H1 (cell line): ENCODE results near the gene CDK2. TPM values are rescaled to one million over a fixed set of nuclear protein-coding genes. Genes with fewer than 3 reads are reported as not detected.

ENCODE experiments used
- CTCF ChIA-PET: fragments of 300-600 bp; sonication (Branson Sonifier 250); formaldehyde crosslinking; loops from one replicate; lab custom pipeline; 2021; ENCODE audit not compliant: partially characterized antibody; lab: Charles Lee
- POLR2A ChIA-PET: fragments of 300-600 bp; sonication (Branson Sonifier 250); formaldehyde crosslinking; loops from one replicate; lab custom pipeline; 2021; ENCODE audit warnings: inconsistent platforms; ENCODE audit not compliant: partially characterized antibody; lab: Charles Lee
- DNase-seq, 2 experiments: peaks; one replicate each; pipeline versions ENCODE4 v3.0.0 to v3.0.0-alpha.2; 2010 to 2022; ENCODE audit warnings: low spot score in 2 of 2, low read depth in 1 of 2, mixed read lengths in 1 of 2
- FAIRE-seq: peaks from 2 replicates; lab custom pipeline; 2011; peaks lifted over from hg19 to GRCh38; lab: Jason Lieb, UNC
- H2AFZ ChIP-seq: 2 replicates; pipeline ENCODE4 v1.8.1; 2012; ENCODE audit warnings: low read length, inconsistent platforms
- H2AK5ac ChIP-seq: 2 replicates; pipeline ENCODE4 v1.6.1; 2013; ENCODE audit warnings: low read depth, low read length
- H2BK120ac ChIP-seq: replicated peaks from 2 replicates; pipeline ENCODE3; 2013; ENCODE audit warnings: low read depth, low read length, inconsistent platforms
- H2BK12ac ChIP-seq: 2 replicates; pipeline ENCODE4 v1.6.1; 2013; ENCODE audit warnings: low read depth, low read length
- H2BK15ac ChIP-seq: 2 replicates; pipeline ENCODE4 v1.6.1; 2013; ENCODE audit warnings: low read length
- H2BK20ac ChIP-seq: 2 replicates; pipeline ENCODE4 v1.6.1; 2013; ENCODE audit warnings: low read length
- H2BK5ac ChIP-seq: 2 replicates; pipeline ENCODE4 v1.6.1; 2013; ENCODE audit warnings: low read depth, low read length
- H3K14ac ChIP-seq: 2 replicates; pipeline ENCODE4 v1.6.1; 2013; ENCODE audit warnings: inconsistent platforms; ENCODE audit not compliant: insufficient read length
- H3K18ac ChIP-seq: 2 replicates; pipeline ENCODE4 v1.6.1; 2013; ENCODE audit warnings: low read length; ENCODE audit errors: extremely low read depth
- H3K23ac ChIP-seq: 2 replicates; pipeline ENCODE4 v1.6.1; 2013; ENCODE audit warnings: inconsistent platforms; ENCODE audit not compliant: insufficient read length
- H3K23me2 ChIP-seq: 2 replicates; pipeline ENCODE4 v1.6.1; 2013; ENCODE audit warnings: low read depth, low read length
- H3K27ac ChIP-seq: 2 replicates; pipeline ENCODE4 v1.6.1; 2011; ENCODE audit warnings: low read depth, low read length, inconsistent platforms
- H3K27me3 ChIP-seq, 4 experiments: replicated peaks in 1 of 4; 1 replicate in 1 of 4; 2 replicates in 3 of 4; pipeline versions ENCODE4 v1.6.1 to v1.8.1; 2011 to 2013; ENCODE audit warnings: low read length in 3 of 4, mild to moderate bottlenecking in 3 of 4, inconsistent platforms in 2 of 4, mixed read lengths in 2 of 4, moderate library complexity in 1 of 4; ENCODE audit not compliant: control insufficient read depth in 3 of 4, insufficient read depth in 3 of 4; ENCODE audit errors: extremely low read depth in 1 of 4
- H3K36me3 ChIP-seq, 4 experiments: 2 replicates each; pipeline versions ENCODE4 v1.6.1 to v1.8.1; 2011 to 2013; ENCODE audit warnings: mild to moderate bottlenecking in 4 of 4, low read length in 3 of 4, moderate library complexity in 2 of 4, control low read depth in 1 of 4, inconsistent platforms in 1 of 4; ENCODE audit not compliant: insufficient read depth in 4 of 4, control insufficient read depth in 2 of 4
- H3K4ac ChIP-seq: replicated peaks from 2 replicates; pipeline ENCODE3; 2013; ENCODE audit warnings: low read length, low read depth, mixed read lengths, inconsistent platforms; ENCODE audit not compliant: insufficient read length
- H3K4me1 ChIP-seq, 4 experiments: replicated peaks in 1 of 4; 1 replicate in 1 of 4; 2 replicates in 3 of 4; pipeline versions ENCODE4 v1.6.1 to v1.8.1; 2011 to 2013; ENCODE audit warnings: low read length in 3 of 4, inconsistent platforms in 2 of 4, mixed read lengths in 1 of 4; ENCODE audit not compliant: insufficient read depth in 4 of 4, control insufficient read depth in 3 of 4
- H3K4me2 ChIP-seq, 2 experiments: 2 replicates each; pipeline versions ENCODE4 v1.6.1 to v1.8.1; 2011 to 2013; ENCODE audit warnings: low read depth in 2 of 2, low read length in 2 of 2, control low read depth in 1 of 2, inconsistent platforms in 1 of 2, mild to moderate bottlenecking in 1 of 2; ENCODE audit not compliant: insufficient read depth in 1 of 2
- H3K4me3 ChIP-seq, 4 experiments: fragments of 200-600, 300-600 bp in 1 of 4; sonication (generic), shearing (Covaris generic), sonication (Bioruptor Twin) in 1 of 4; 2 replicates each; pipeline versions ENCODE4 v1.5.1 to v1.8.1; 2011 to 2016; ENCODE audit warnings: low read length in 4 of 4, low read depth in 3 of 4, control low read depth in 2 of 4, inconsistent platforms in 2 of 4, mild to moderate bottlenecking in 2 of 4, mixed read lengths in 1 of 4, moderate library complexity in 1 of 4; ENCODE audit not compliant: insufficient read depth in 2 of 4; ENCODE audit errors: extremely low read depth in 1 of 4
- H3K56ac ChIP-seq: replicated peaks from 2 replicates; pipeline ENCODE3; 2013; ENCODE audit warnings: low read depth, mild to moderate bottlenecking, mixed read lengths, low read length, inconsistent platforms; ENCODE audit not compliant: insufficient read length
- H3K79me1 ChIP-seq: 2 replicates; pipeline ENCODE4 v1.6.1; 2013; ENCODE audit warnings: low read depth, low read length, control low read depth
- H3K79me2 ChIP-seq, 2 experiments: 2 replicates each; pipeline versions ENCODE4 v1.6.1 to v1.8.1; 2012 to 2013; ENCODE audit warnings: low read length in 2 of 2, mild to moderate bottlenecking in 2 of 2, inconsistent platforms in 1 of 2; ENCODE audit not compliant: insufficient read depth in 2 of 2, control insufficient read depth in 1 of 2
- H3K9ac ChIP-seq, 4 experiments: replicated peaks in 1 of 4; 1 replicate in 1 of 4; 2 replicates in 3 of 4; pipeline versions ENCODE4 v1.6.1 to v1.8.1; 2011 to 2013; ENCODE audit warnings: low read depth in 3 of 4, low read length in 3 of 4, control low read depth in 2 of 4, mild to moderate bottlenecking in 2 of 4, moderate library complexity in 2 of 4, inconsistent platforms in 1 of 4; ENCODE audit errors: extremely low read depth in 1 of 4
- H3K9me3 ChIP-seq, 2 experiments: 2 replicates each; pipeline versions ENCODE4 v1.6.1 to v1.8.1; 2012 to 2013; ENCODE audit warnings: mild to moderate bottlenecking in 2 of 2, moderate library complexity in 2 of 2, control low read depth in 1 of 2, inconsistent platforms in 1 of 2, low read depth in 1 of 2, low read length in 1 of 2, mixed read lengths in 1 of 2; ENCODE audit not compliant: insufficient read depth in 2 of 2
- H4K20me1 ChIP-seq, 2 experiments: replicated peaks in 1 of 2; 2 replicates each; pipeline versions ENCODE3 to v1.8.1; 2011 to 2013; ENCODE audit warnings: inconsistent platforms in 2 of 2, low read length in 2 of 2, mild to moderate bottlenecking in 1 of 2; ENCODE audit not compliant: insufficient read depth in 2 of 2, control insufficient read depth in 1 of 2
- H4K5ac ChIP-seq: 2 replicates; pipeline ENCODE4 v1.6.1; 2013; ENCODE audit warnings: low read length, low read depth, mixed read lengths, inconsistent platforms; ENCODE audit not compliant: insufficient read length
- H4K8ac ChIP-seq: 2 replicates; pipeline ENCODE4 v1.8.0; 2013; ENCODE audit warnings: mild to moderate bottlenecking, moderate library complexity, low read length, inconsistent platforms; ENCODE audit not compliant: insufficient read depth; ENCODE audit errors: extremely low read depth
- H4K91ac ChIP-seq: replicated peaks from 2 replicates; pipeline ENCODE3; 2013; ENCODE audit warnings: low read length, mixed read lengths, inconsistent platforms; ENCODE audit not compliant: insufficient read length
- BACH1 ChIP-seq: IDR thresholded peaks from 2 replicates; pipeline ENCODE4 v1.6.1; 2012; ENCODE audit warnings: low read length, improper control_type of control experiment
- BCL11A ChIP-seq, 2 experiments: IDR thresholded peaks; one replicate each; pipeline ENCODE4 v1.6.1; 2011; ENCODE audit warnings: low read depth in 2 of 2, low read length in 2 of 2, mild to moderate bottlenecking in 2 of 2
- CHD2 ChIP-seq: IDR thresholded peaks from 2 replicates; pipeline ENCODE4 v1.6.1; 2012; ENCODE audit warnings: low read length, improper control_type of control experiment
- FOSL1 ChIP-seq: IDR thresholded peaks from 2 replicates; pipeline ENCODE4 v1.6.1; 2011; ENCODE audit warnings: mild to moderate bottlenecking, low read depth, low read length, moderate library complexity; ENCODE audit not compliant: insufficient read depth
- POLR2A ChIP-seq, 2 experiments: IDR thresholded peaks; 1 replicate in 1 of 2; 2 replicates in 1 of 2; pipeline ENCODE4 v1.6.1; 2011; ENCODE audit warnings: low read depth in 2 of 2, low read length in 2 of 2, mild to moderate bottlenecking in 2 of 2; ENCODE audit errors: control extremely low read depth in 1 of 2
- RAD21 ChIP-seq, 2 experiments: IDR thresholded peaks in 1 of 2; conservative IDR thresholded peaks in 1 of 2; 2 replicates each; pipeline ENCODE4 v1.6.1; 2011; ENCODE audit warnings: low read depth in 2 of 2, low read length in 2 of 2, improper control_type of control experiment in 1 of 2, inconsistent platforms in 1 of 2, mild to moderate bottlenecking in 1 of 2, moderate library complexity in 1 of 2
- SIX5 ChIP-seq: IDR thresholded peaks from 2 replicates; pipeline ENCODE4 v1.6.1; 2011; ENCODE audit warnings: mild to moderate bottlenecking, low read depth, low read length
- SP4 ChIP-seq: IDR thresholded peaks from 2 replicates; pipeline ENCODE4 v1.6.1; 2012; ENCODE audit warnings: low read length, inconsistent platforms
- TCF12 ChIP-seq: IDR thresholded peaks from 2 replicates; pipeline ENCODE4 v1.6.1; 2011; ENCODE audit warnings: low read depth, mild to moderate bottlenecking, low read length
- ZNF274 ChIP-seq: IDR thresholded peaks from 2 replicates; pipeline ENCODE4 v1.7.0; 2012; ENCODE audit warnings: low read length, borderline replicate concordance; ENCODE audit errors: extremely low read depth
- WGBS, 2 experiments: shearing (Covaris generic) in 1 of 2; methylation state at CpG; one replicate each; pipeline versions ENCODE4 v1.1.6 to v1.1.7; 2013 to 2015; ENCODE audit warnings: low lambda C conversion rate in 2 of 2, mixed read lengths in 2 of 2, inconsistent platforms in 1 of 2, low coverage in 1 of 2, missing lambda C conversion rate in 1 of 2; ENCODE audit not compliant: insufficient replicate concordance in 2 of 2, insufficient coverage in 1 of 2, insufficient read length in 1 of 2; ENCODE audit errors: extremely low coverage in 1 of 2, missing lambda C conversion rate in 1 of 2; 5-methylcytosine and 5-hydroxymethylcytosine counted together
- polyA plus RNA-seq, 7 experiments: library from polyadenylated mRNA; depleted of rRNA in 3 of 7; stranded (reverse) in 5 of 7; unstranded in 2 of 7; fragments of >200 nt in 5 of 7; fragments of 200-250 nt in 2 of 7; gene quantifications; 1 replicate in 5 of 7; 2 replicates in 1 of 7; 4 replicates in 1 of 7; pipeline versions ENCODE4 v1.2.1 to v1.2.3, GENCODE V29; 2011 to 2013; ENCODE audit warnings: missing spikeins in 2 of 7, mixed read lengths in 2 of 7
- total RNA-seq: library from RNA; stranded (reverse); fragmentation: NEBNext Ultra II Directional; extraction: Animal tissue kit (Norgen Biotek cat#: 25700); gene quantifications from 2 replicates; pipeline ENCODE4 v1.2.1, GENCODE V29; 2021

The CDK2 gene
- total and polyA plus RNA-seq, 2 of the 8 experiments (the other 6 are each of a cell fraction or from before 2014, with no cell fraction given): 39.4 to 42.5 TPM

GRCh38 chr12:56017181-56017580, 50.6 kb downstream of the CDK2 start:
- peaks cover 0 to 5% (median 2%) of the 10 kb centered on the region in 4 experiments; a peak in 2 of 8 replicates for H3K36me3 ChIP-seq
- no peaks in the 10 kb centered on the region for H3K9me3 ChIP-seq
- no peaks in the 10 kb centered on the region for H3K79me2 ChIP-seq
- H2BK120ac ChIP-seq: no peak overlapping the region
- H3K18ac ChIP-seq: no peak overlapping the region
- H3K4ac ChIP-seq: no peak overlapping the region
- WGBS, 2 experiments: 51% methylated on average over 4 of the region's 4 CpGs; no CpG with 5 or more reads in 1 of the 2 experiments
- no peak overlapping the region for H2BK12ac ChIP-seq
- ChIA-PET CTCF (interaction anchor here (4.9 to 18.1 kb wide), 2 partner anchors 12 to 22 kb away, joined by 33 to 256 read pairs; partner anchors contain the start of gene SUOX), POLR2A (interaction anchor here (1.0 to 1.8 kb wide), 3 partner anchors 9 to 27 kb away, joined by 3 to 6 read pairs (median 3); no protein-coding TSS in a partner anchor)
- no peak for FAIRE-seq
- H3K14ac ChIP-seq: no peak overlapping the region
- no peak overlapping the region for H2BK5ac ChIP-seq
- no peak overlapping the region for H3K4me3 ChIP-seq
- H3K79me1 ChIP-seq: no peaks in the 10 kb centered on the region; the same call in 1 of the 2 replicates
- H2BK15ac ChIP-seq: no peak overlapping the region
- H2AK5ac ChIP-seq: no peak overlapping the region
- no peak overlapping the region for H2AFZ ChIP-seq
- DNase-seq: no peak
- H3K56ac ChIP-seq: no peak overlapping the region
- no peaks in the 10 kb centered on the region for H4K20me1 ChIP-seq
- H4K91ac ChIP-seq: no peak overlapping the region
- no peak overlapping the region for H3K23ac ChIP-seq
- H3K27ac ChIP-seq: no peak overlapping the region
- H2BK20ac ChIP-seq: no peak overlapping the region
- H3K4me2 ChIP-seq: no peak overlapping the region
- H4K5ac ChIP-seq: no peak overlapping the region
- no peaks in the 10 kb centered on the region for H3K27me3 ChIP-seq
- H3K4me1 ChIP-seq: peaks cover 8 to 25% (median 16%) of the 10 kb centered on the region in 4 experiments
- H3K9ac ChIP-seq: no peak overlapping the region; a peak in 1 of 7 replicates
- no peak for TF ChIP-seq BACH1
- TF ChIP-seq TCF12: no peak
- no peak for TF ChIP-seq RAD21 (IDR thresholded peaks at IDR 0.05 in 1 of 2, conservative IDR thresholded peaks at IDR 0.05 in 1 of 2; ENCODE audit: low read depth in 2 of 2, low read length in 2 of 2)
- TF ChIP-seq ZNF274: no peak
- no peak for TF ChIP-seq FOSL1
- TF ChIP-seq CHD2: no peak
- TF ChIP-seq POLR2A (IDR thresholded peaks at IDR 0.05; ENCODE audit: control extremely low read depth in 1 of 2, low read depth in 2 of 2, low read length in 2 of 2): no peak
- TF ChIP-seq SP4: no peak
- TF ChIP-seq BCL11A (IDR thresholded peaks at IDR 0.05; ENCODE audit: low read depth in 2 of 2, low read length in 2 of 2): no peak
- TF ChIP-seq SIX5: no peak
- TF ChIP-seq, all 59 proteins: peak for 0
- Histone ChIP-seq H3K23me2 (peaks cover 12% of the 10 kb centered on the region), H4K8ac (no peak overlapping the region)
